GM12878 (cell line): Measurements from ENCODE around the gene FAM89A. TPM values are rescaled to one million over a fixed set of nuclear protein-coding genes. Genes with fewer than 3 reads are reported as not detected.

Experiments
- ATAC-seq: fragments of 200-7000 bp; cut with Tn5 transposase; 3 replicates; pipeline ENCODE4 v1.9.1; 2020; ENCODE audit warnings: mild to moderate bottlenecking, moderate library complexity
- BruUV-seq: library from RNA; stranded (reverse); fragments of 400-500 nt; replicated peaks from 2 replicates; lab custom pipeline; 2021; lab: Mats Ljungman, UMichigan
- CTCF ChIA-PET: fragments of 300-600 bp; sonication (Branson Sonifier 250); formaldehyde crosslinking; extraction: SDS; loops from one replicate; lab custom pipeline; 2021; ENCODE audit warnings: inconsistent platforms; lab: Yijun Ruan, JAX
- POLR2A ChIA-PET: fragments of 350-600 bp; formaldehyde crosslinking; extraction: SDS; loops from one replicate; lab custom pipeline; 2021; ENCODE audit warnings: inconsistent platforms; lab: Charles Lee
- RAD21 ChIA-PET: fragments of 300-600 bp; sonication (Branson Sonifier 250); formaldehyde crosslinking; loops from one replicate; lab custom pipeline; 2023; ENCODE audit warnings: antibody characterized with exemption; ENCODE audit not compliant: unreplicated experiment; lab: Charles Lee
- SMC1A ChIA-PET: fragments of 300-600 bp; sonication (Branson Sonifier 250); formaldehyde crosslinking; loops from one replicate; lab custom pipeline; 2023; ENCODE audit not compliant: unreplicated experiment, uncharacterized antibody; lab: Charles Lee
- DNase-seq: peaks from one replicate; pipeline ENCODE4 v3.0.0-alpha.2; 2011; ENCODE audit warnings: low read depth, low spot score
- FAIRE-seq: peaks from 3 replicates; lab custom pipeline; 2011; peaks lifted over from hg19 to GRCh38; lab: Jason Lieb, UNC
- H2AFZ ChIP-seq: 2 replicates; pipeline ENCODE4 v1.6.0; 2011; ENCODE audit warnings: low read depth, low read length, control low read depth; ENCODE audit not compliant: control insufficient read depth
- H3K27ac ChIP-seq: 2 replicates; pipeline ENCODE4 v1.5.1; 2011; ENCODE audit warnings: control low read depth; ENCODE audit not compliant: control insufficient read depth, insufficient read depth
- H3K27me3 ChIP-seq, 2 experiments: replicated peaks in 1 of 2; 2 replicates each; pipeline versions ENCODE4 v1.6.0 to v1.6.1; 2011; ENCODE audit warnings: low read length in 1 of 2; ENCODE audit not compliant: control insufficient read depth in 2 of 2, insufficient read depth in 2 of 2
- H3K36me3 ChIP-seq, 2 experiments: 2 replicates each; pipeline ENCODE4 v1.5.1; 2011; ENCODE audit warnings: low read length in 1 of 2; ENCODE audit not compliant: control insufficient read depth in 2 of 2, insufficient read depth in 2 of 2
- H3K4me1 ChIP-seq: 2 replicates; pipeline ENCODE4 v1.6.1; 2011; ENCODE audit warnings: mild to moderate bottlenecking, low read length, moderate library complexity, mixed read lengths; ENCODE audit not compliant: control insufficient read depth, insufficient read depth
- H3K4me2 ChIP-seq: 2 replicates; pipeline ENCODE4 v1.6.0; 2011; ENCODE audit warnings: control low read depth; ENCODE audit not compliant: control insufficient read depth, insufficient read depth
- H3K4me3 ChIP-seq: fragments of 200-600 bp; sonication (generic); 2 replicates; pipeline ENCODE4 v1.5.1; 2016
- H3K79me2 ChIP-seq: 2 replicates; pipeline ENCODE4 v1.6.0; 2011; ENCODE audit warnings: low read length; ENCODE audit not compliant: control insufficient read depth, insufficient read depth
- H3K9ac ChIP-seq: 2 replicates; pipeline ENCODE4 v1.8.0; 2011; ENCODE audit warnings: low read length, control low read depth, mixed read lengths; ENCODE audit not compliant: control insufficient read depth, insufficient read depth
- H3K9me3 ChIP-seq: replicated peaks from 3 replicates; pipeline ENCODE4 v1.5.1; 2011; ENCODE audit warnings: mild to moderate bottlenecking, low read length; ENCODE audit not compliant: control insufficient read depth, insufficient read depth
- H4K20me1 ChIP-seq: 2 replicates; pipeline ENCODE4 v1.6.0; 2011; ENCODE audit not compliant: control insufficient read depth, insufficient read depth
- USF1 ChIP-seq: IDR thresholded peaks from 2 replicates; pipeline ENCODE4 v1.6.1; 2011; ENCODE audit warnings: borderline replicate concordance, low read depth, mild to moderate bottlenecking, moderate library complexity, mixed read lengths, low read length; ENCODE audit not compliant: insufficient read depth; ENCODE audit errors: extremely low read length
- WGBS: methylation state at CpG from one replicate; pipeline ENCODE4 v1.1.6; 2016; ENCODE audit warnings: low lambda C conversion rate; ENCODE audit not compliant: insufficient replicate concordance, insufficient coverage; ENCODE audit errors: missing lambda C conversion rate; 5-methylcytosine and 5-hydroxymethylcytosine counted together
- in situ Hi-C: fragments of 300-500 bp; cut with MboI; formaldehyde crosslinking; loops from 9 replicates; pipeline ENCODE4 v1.14.3; 2018; ENCODE audit warnings: mixed read lengths
- intact Hi-C: fragments of 100-400 bp; cut with micrococcal nuclease; formaldehyde crosslinking; loops from one replicate; pipeline ENCODE4 v1.14.2; 2022; ENCODE audit not compliant: unreplicated experiment
- polyA plus RNA-seq, 11 experiments: library from polyadenylated mRNA; depleted of rRNA in 4 of 11; unstranded in 6 of 11; stranded (reverse) in 5 of 11; fragments of >200 nt; fragmentation: Nextera tagmentation in 4 of 11; fragmentation: Illumina TruSeq in 1 of 11; extraction: Ambion mirVana in 4 of 11; extraction: Trizol in 1 of 11; gene quantifications; 1 replicate in 1 of 11; 2 replicates in 10 of 11; pipeline versions ENCODE4 v1.2.1 to v1.2.3, GENCODE V29; 2011 to 2016; ENCODE audit warnings: inconsistent platforms in 2 of 11, missing spikeins in 2 of 11, low read depth in 1 of 11
- total RNA-seq, 4 experiments: library from RNA; depleted of rRNA in 3 of 4; stranded (reverse); fragments of >200 nt in 3 of 4; fragmentation: Illumina TruSeq in 1 of 4; extraction: Trizol in 1 of 4; gene quantifications; 2 replicates each; pipeline versions ENCODE4 v1.2.1 to v1.2.3, GENCODE V29; 2013 to 2021
- TF ChIP-seq, protein P1 (sequence below): IDR thresholded peaks from 2 replicates; pipeline ENCODE4 v1.6.1; 2011; ENCODE audit warnings: borderline replicate concordance, low read depth, mild to moderate bottlenecking, moderate library complexity, low read length; ENCODE audit not compliant: insufficient read depth, poor library complexity, severe bottlenecking
- TF ChIP-seq, protein P2 (sequence below): fragments of 450-650 bp; IDR thresholded peaks from 2 replicates; pipeline ENCODE4 v1.6.1; 2017; ENCODE audit warnings: mild to moderate bottlenecking, moderate library complexity
- TF ChIP-seq, protein P3 (sequence below): fragments of 450-650 bp; IDR thresholded peaks from 2 replicates; pipeline ENCODE4 v1.6.1; 2018; ENCODE audit warnings: borderline replicate concordance, mild to moderate bottlenecking; ENCODE audit not compliant: partially characterized antibody
- TF ChIP-seq, protein P4 (sequence below): fragments of 150-350 bp; IDR thresholded peaks from 2 replicates; pipeline ENCODE4 v1.6.1; 2016; ENCODE audit warnings: low read depth, low read length

The FAM89A gene
- total and polyA plus RNA-seq, 10 of the 15 experiments (the other 5 are each of a cell fraction or from before 2014, with no cell fraction given): 0.06 to 0.72 (median 0.14) TPM; not detected in 4

GRCh38 chr1:231016234-231016633 lies 23.8 kb downstream of the FAM89A start:
- FAIRE-seq (no peak), DNase-seq (no peak), ATAC-seq (no peak)
- H3K36me3 ChIP-seq: no peaks in the 10 kb centered on the region
- ChIA-PET RAD21 (no interaction called here), POLR2A (no interaction called here), SMC1A (no interaction called here), CTCF (no interaction called here)
- no peak overlapping the region for H3K4me3 ChIP-seq
- intact Hi-C loops (no loop called here), in situ Hi-C loops (no loop called here)
- no peak overlapping the region for H2AFZ ChIP-seq
- no peaks in the 10 kb centered on the region for H3K79me2 ChIP-seq
- no peak overlapping the region for H3K27ac ChIP-seq
- no peaks in the 10 kb centered on the region for H3K9me3 ChIP-seq
- no peaks in the 10 kb centered on the region for H4K20me1 ChIP-seq
- no peak overlapping the region for H3K9ac ChIP-seq
- WGBS: 78% methylated on average over 6 of the region's 6 CpGs
- no peak overlapping the region for H3K4me2 ChIP-seq
- TF ChIP-seq, protein P1, sequence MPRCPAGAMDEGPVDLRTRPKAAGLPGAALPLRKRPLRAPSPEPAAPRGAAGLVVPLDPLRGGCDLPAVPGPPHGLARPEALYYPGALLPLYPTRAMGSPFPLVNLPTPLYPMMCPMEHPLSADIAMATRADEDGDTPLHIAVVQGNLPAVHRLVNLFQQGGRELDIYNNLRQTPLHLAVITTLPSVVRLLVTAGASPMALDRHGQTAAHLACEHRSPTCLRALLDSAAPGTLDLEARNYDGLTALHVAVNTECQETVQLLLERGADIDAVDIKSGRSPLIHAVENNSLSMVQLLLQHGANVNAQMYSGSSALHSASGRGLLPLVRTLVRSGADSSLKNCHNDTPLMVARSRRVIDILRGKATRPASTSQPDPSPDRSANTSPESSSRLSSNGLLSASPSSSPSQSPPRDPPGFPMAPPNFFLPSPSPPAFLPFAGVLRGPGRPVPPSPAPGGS: no peak
- TF ChIP-seq, protein P2, sequence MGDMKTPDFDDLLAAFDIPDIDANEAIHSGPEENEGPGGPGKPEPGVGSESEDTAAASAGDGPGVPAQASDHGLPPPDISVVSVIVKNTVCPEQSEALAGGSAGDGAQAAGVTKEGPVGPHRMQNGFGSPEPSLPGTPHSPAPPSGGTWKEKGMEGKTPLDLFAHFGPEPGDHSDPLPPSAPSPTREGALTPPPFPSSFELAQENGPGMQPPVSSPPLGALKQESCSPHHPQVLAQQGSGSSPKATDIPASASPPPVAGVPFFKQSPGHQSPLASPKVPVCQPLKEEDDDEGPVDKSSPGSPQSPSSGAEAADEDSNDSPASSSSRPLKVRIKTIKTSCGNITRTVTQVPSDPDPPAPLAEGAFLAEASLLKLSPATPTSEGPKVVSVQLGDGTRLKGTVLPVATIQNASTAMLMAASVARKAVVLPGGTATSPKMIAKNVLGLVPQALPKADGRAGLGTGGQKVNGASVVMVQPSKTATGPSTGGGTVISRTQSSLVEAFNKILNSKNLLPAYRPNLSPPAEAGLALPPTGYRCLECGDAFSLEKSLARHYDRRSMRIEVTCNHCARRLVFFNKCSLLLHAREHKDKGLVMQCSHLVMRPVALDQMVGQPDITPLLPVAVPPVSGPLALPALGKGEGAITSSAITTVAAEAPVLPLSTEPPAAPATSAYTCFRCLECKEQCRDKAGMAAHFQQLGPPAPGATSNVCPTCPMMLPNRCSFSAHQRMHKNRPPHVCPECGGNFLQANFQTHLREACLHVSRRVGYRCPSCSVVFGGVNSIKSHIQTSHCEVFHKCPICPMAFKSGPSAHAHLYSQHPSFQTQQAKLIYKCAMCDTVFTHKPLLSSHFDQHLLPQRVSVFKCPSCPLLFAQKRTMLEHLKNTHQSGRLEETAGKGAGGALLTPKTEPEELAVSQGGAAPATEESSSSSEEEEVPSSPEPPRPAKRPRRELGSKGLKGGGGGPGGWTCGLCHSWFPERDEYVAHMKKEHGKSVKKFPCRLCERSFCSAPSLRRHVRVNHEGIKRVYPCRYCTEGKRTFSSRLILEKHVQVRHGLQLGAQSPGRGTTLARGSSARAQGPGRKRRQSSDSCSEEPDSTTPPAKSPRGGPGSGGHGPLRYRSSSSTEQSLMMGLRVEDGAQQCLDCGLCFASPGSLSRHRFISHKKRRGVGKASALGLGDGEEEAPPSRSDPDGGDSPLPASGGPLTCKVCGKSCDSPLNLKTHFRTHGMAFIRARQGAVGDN: no peak
- TF ChIP-seq, protein P3, sequence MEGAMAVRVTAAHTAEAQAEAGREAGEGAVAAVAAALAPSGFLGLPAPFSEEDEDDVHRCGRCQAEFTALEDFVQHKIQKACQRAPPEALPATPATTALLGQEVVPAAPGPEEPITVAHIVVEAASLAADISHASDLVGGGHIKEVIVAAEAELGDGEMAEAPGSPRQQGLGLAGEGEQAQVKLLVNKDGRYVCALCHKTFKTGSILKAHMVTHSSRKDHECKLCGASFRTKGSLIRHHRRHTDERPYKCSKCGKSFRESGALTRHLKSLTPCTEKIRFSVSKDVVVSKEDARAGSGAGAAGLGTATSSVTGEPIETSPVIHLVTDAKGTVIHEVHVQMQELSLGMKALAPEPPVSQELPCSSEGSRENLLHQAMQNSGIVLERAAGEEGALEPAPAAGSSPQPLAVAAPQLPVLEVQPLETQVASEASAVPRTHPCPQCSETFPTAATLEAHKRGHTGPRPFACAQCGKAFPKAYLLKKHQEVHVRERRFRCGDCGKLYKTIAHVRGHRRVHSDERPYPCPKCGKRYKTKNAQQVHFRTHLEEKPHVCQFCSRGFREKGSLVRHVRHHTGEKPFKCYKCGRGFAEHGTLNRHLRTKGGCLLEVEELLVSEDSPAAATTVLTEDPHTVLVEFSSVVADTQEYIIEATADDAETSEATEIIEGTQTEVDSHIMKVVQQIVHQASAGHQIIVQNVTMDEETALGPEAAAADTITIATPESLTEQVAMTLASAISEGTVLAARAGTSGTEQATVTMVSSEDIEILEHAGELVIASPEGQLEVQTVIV: no peak
- TF ChIP-seq, protein P4, sequence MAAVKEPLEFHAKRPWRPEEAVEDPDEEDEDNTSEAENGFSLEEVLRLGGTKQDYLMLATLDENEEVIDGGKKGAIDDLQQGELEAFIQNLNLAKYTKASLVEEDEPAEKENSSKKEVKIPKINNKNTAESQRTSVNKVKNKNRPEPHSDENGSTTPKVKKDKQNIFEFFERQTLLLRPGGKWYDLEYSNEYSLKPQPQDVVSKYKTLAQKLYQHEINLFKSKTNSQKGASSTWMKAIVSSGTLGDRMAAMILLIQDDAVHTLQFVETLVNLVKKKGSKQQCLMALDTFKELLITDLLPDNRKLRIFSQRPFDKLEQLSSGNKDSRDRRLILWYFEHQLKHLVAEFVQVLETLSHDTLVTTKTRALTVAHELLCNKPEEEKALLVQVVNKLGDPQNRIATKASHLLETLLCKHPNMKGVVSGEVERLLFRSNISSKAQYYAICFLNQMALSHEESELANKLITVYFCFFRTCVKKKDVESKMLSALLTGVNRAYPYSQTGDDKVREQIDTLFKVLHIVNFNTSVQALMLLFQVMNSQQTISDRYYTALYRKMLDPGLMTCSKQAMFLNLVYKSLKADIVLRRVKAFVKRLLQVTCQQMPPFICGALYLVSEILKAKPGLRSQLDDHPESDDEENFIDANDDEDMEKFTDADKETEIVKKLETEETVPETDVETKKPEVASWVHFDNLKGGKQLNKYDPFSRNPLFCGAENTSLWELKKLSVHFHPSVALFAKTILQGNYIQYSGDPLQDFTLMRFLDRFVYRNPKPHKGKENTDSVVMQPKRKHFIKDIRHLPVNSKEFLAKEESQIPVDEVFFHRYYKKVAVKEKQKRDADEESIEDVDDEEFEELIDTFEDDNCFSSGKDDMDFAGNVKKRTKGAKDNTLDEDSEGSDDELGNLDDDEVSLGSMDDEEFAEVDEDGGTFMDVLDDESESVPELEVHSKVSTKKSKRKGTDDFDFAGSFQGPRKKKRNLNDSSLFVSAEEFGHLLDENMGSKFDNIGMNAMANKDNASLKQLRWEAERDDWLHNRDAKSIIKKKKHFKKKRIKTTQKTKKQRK: no peak
- no peak for TF ChIP-seq USF1
- H3K4me1 ChIP-seq: no peaks in the 10 kb centered on the region
- no TSS peak for BruUV-seq
- no peaks in the 10 kb centered on the region for H3K27me3 ChIP-seq
